ENCODE data around the gene STK16. TPM values are rescaled to one million over a fixed set of nuclear protein-coding genes. Genes with fewer than 3 reads are reported as not detected.

STK16 gene
- total RNA-seq, 1 donor from 2014 or later, result 24.4 TPM

Other genes starting within 250 kb of the STK16 start
- gene CFAP65, start 204.0 kb upstream of the STK16 start, total RNA-seq, result 0.05 TPM
- gene IHH, start 184.6 kb upstream of the STK16 start, total RNA-seq, result 4.9 TPM
- 7.8 TPM for gene NHEJ1, start 84.7 kb upstream of the STK16 start, total RNA-seq
- gene SLC23A3, start 75.5 kb upstream of the STK16 start, total RNA-seq, result 2.8 TPM
- gene CNPPD1, start 68.6 kb upstream of the STK16 start, total RNA-seq, result 31.2 TPM
- 54.8 TPM for gene RETREG2, start 67.2 kb upstream of the STK16 start, total RNA-seq
- 28.6 TPM for gene ZFAND2B, start 38.7 kb upstream of the STK16 start, total RNA-seq
- gene ABCB6, start 26.5 kb upstream of the STK16 start, total RNA-seq, result 53.5 TPM
- 45.8 TPM for gene ATG9A, start 15.8 kb upstream of the STK16 start, total RNA-seq
- 22.1 TPM for gene ANKZF1, start 15.7 kb upstream of the STK16 start, total RNA-seq
- 3.1 TPM for gene GLB1L, start within 50 bp of the STK16 start, total RNA-seq
- not detected for gene TUBA4B, start 7.8 kb downstream of the STK16 start, total RNA-seq
- 29.0 TPM for gene TUBA4A, start 8.4 kb downstream of the STK16 start, total RNA-seq
- gene DNAJB2, start 33.9 kb downstream of the STK16 start, total RNA-seq, result 40.9 TPM
- not detected for gene PTPRN, start 63.9 kb downstream of the STK16 start, total RNA-seq
- gene RESP18, start 87.3 kb downstream of the STK16 start, total RNA-seq, result not detected
- gene DNPEP, start 142.4 kb downstream of the STK16 start, total RNA-seq, result 37.4 TPM
- gene DES, start 172.9 kb downstream of the STK16 start, total RNA-seq, result 1.8 TPM
- gene SPEG, start 189.4 kb downstream of the STK16 start, total RNA-seq, result 1.5 TPM

All from left lobe of liver (tissue), 1 donor.